Central memory CD4-positive, alpha-beta T cell (primary cell): ENCODE measurements around the gene RCBTB2.

Experiments used
- DNase-seq: peaks from one replicate; pipeline ENCODE4 v3.0.0; 2022

Gene RCBTB2

GRCh38 chr13:48563626-48564025 lies 30.7 kb upstream of the RCBTB2 start:
- DNase-seq = no peak

DNA sequence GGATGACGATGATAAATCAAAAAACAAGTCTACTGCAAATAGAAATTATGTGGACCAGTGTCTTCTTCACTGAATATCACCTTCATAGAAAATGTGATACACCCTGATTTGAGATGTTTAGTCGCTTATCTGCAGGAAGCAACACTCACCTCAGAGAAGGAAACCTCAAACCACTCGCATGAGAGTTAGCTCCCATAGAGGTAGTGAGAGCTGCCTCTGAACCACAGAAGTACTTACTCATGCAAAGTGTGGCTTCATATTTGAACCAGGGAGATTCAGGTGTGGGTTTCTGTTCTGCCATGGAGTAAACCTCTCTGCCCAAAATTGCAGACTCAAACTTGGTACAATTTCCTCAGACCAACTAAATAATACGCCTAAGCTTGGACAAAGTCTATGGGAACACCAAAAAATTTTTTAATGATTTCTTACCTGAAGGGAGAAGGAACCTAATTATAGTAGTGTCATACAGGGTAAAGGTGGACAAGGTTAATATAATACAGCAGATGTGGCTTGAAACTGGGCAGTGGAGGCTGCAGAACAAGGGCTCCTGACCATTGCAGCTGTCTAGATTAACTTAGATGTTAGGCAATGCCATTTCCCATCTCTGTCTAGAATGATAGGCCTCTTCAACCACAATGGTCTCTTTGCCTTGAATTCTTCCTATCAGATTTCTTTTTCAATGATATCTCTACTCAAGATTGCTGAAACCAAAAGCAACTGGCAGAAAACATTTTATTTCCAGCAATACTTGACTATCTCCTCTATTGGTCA lies 29.6 kb upstream of the RCBTB2 start:
- DNase-seq = peak; percentile 87

GRCh38 chr13:48561466-48562235 lies 28.8 kb upstream of the RCBTB2 start:
- DNase-seq = no peak

- no peak for DNase-seq
Observed at GRCh38 chr13:48560657-48561337, 27.9 kb upstream of the RCBTB2 start.

GRCh38 chr13:48559638-48560320 lies 26.9 kb upstream of the RCBTB2 start:
- no peak for DNase-seq

DNA sequence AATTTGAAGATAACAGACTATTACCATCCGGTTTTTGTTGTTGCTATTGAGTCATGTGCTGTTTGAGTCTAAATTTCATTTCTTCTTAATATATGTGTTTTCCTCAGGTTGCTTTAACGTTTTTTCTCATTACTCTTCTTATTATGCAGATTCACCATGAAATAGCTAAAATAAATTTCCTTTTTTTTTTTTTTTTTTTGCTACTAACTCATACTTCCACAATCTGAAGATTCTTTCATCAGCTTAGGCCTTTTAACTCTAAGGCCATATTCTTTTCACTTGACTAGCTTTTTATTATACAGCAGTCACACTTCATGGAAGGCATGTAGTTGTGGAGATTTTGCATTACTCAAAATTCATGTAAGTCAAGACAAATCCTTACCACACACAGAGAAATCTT lies 23.9 kb upstream of the RCBTB2 start:
- no peak for DNase-seq

GRCh38 chr13:48555441-48555840 lies 22.6 kb upstream of the RCBTB2 start:
- no peak for DNase-seq

- DNase-seq = no peak
Observed at GRCh38 chr13:48551329-48551728, 18.4 kb upstream of the RCBTB2 start.

DNA sequence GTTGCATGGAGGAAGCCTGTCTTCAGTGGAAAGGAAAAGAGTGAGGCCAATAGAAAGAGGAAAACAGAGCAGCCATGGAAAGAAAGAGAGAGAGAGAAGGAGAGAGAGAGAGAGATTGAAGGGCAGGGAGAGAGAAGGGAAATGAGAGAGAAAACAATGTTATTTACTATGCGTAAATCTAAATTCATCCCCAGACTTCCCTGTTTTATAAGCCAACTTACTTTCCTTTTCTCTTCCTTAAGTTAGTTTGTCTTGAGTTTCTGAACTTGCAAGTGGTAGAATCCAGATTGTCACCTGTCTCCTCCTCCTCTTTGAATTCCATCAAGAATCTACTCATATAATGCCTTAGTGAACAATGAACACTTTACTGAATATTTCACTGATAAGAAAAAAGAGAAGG lies 16.8 kb upstream of the RCBTB2 start:
- no peak for DNase-seq

DNA sequence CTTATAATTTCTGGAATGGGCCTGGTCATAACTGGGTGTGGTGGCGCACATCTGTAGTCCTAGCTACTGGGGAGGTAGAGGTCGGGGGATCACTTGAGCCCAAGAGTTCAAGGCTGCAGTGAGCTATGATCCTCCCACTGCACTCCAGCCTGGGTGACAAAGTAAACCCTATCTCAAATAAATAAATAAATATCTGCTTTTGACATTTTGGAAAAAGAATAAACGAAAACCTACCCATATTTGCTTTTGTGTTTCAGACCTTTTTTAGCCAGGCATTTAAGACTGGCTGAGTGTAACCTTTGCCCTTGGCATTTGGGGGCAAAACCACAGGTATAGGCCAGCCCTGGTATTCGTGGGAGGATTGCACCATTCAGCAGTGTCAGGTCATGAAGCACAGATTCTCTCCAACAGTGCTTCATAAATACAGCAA lies 14.8 kb upstream of the RCBTB2 start:
- DNase-seq = no peak

- DNase-seq = no peak
Observed at GRCh38 chr13:48545608-48546007, 12.7 kb upstream of the RCBTB2 start.

- no peak for DNase-seq
Observed at GRCh38 chr13:48542581-48543341, 9.9 kb upstream of the RCBTB2 start.

GRCh38 chr13:48542138-48542537 lies 9.3 kb upstream of the RCBTB2 start:
- no peak for DNase-seq

GRCh38 chr13:48539550-48539949 lies 6.7 kb upstream of the RCBTB2 start:
- DNase-seq = no peak

DNA sequence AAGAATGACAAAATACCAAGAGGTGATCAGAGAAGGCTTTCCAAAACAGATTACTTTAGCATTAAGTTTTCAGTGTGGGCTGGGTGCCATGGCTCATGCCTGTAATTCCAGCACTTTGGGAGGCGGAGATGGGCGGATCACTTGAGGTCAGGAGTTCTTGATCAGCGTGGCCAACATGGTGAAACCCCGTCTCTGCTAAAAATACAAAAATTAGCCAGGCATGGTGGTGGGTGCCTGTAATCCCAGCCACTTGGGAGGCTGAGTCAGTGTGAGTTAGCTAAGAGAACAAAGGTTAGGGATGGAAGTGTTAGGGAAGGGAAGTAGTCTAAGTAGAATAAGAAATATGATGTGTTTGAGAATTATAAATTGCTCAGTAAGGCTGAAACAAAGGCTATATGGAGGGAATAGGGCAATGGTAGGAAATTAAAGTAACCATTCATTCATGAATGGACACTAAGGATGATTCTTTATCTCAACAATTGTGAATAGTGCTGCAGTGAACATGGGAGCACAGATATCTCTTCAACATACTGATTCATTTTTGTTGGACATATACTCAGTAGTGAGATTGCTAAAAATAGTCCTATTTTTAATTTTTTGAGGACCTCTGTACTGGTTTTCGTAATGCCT lies 3.9 kb upstream of the RCBTB2 start:
- DNase-seq = no peak

DNA sequence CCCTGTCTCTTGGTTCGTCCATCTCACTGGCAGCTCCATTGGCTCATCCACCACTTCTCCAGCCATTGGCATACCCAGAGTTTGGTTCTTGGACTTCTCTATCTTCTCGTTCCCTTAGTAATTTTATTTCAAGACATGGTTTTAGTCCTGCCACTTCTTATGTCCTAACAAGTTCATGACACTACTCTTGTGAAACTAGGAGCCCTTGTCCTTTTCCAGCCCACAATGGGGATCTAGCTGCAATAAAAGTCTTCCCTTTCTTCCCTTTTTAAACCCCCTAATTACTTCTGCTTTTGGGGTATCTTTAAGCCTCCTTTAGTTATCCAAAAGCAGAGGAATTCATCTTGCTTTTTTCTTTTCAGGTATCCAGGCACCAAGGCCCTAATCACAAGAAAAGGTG lies 2.9 kb upstream of the RCBTB2 start:
- no peak for DNase-seq

DNA sequence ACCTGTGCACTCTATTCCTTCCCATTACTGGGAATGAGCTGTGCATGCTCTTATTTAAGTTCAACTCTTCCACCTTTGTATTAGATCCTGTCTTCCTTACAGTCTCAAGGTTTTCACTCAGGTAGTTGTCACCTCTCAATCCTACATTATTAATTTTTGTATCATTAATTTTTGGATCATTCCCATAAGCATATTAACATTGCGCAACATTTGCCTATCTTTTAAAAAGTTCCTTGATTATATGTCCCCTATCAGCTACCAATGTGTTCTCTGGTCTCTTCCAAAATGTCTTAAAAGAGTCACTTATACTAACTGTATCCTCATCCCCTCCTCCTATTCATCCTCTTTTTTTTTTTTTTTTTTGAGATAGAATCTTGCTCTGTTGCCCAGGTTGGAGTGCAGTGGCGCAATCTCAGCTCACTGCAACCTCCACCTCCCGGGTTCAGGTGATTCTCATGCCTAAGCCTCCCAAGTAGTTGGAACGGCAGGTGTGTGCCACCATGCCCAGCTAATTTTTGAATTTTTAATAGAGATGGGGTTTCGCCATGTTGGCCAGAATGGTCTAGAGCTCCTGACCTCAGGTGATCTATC lies 2.1 kb upstream of the RCBTB2 start:
- DNase-seq = no peak

GRCh38 chr13:48533961-48534600 lies 1.2 kb upstream of the RCBTB2 start:
- DNase-seq = no peak

- no peak for DNase-seq
Observed at GRCh38 chr13:48532256-48532505, 699 bp downstream of the RCBTB2 start.

GRCh38 chr13:48531416-48532255 lies 1.2 kb downstream of the RCBTB2 start:
- DNase-seq = peak; percentile 22
